VCaP (cell line): ENCODE data around the gene AKAP13.
"Not testable (repeated sequence)": the region's sequence is repeated elsewhere in the genome, so short reads cannot be mapped to it uniquely, and the experiment has no call there.

Experiments used
- H3K27ac ChIP-seq: fragments of 450-650 bp; 2 replicates; pipeline ENCODE4 v1.5.1; 2017
- CTCF ChIP-seq: fragments of 450-650 bp; conservative IDR thresholded peaks from 2 replicates; pipeline ENCODE4 v1.5.1; 2017; ENCODE audit warnings: mild to moderate bottlenecking, moderate library complexity

The AKAP13 gene

GRCh38 chr15:85350395-85350794 lies 30.0 kb upstream of the AKAP13 start:
- TF ChIP-seq CTCF: no peak

GRCh38 chr15:85351501-85351900 lies 28.9 kb upstream of the AKAP13 start:
- not testable (repeated sequence) for H3K27ac ChIP-seq

More at GRCh38 chr15:85350395-85350794, 30.0 kb upstream of the AKAP13 start:
- H3K27ac ChIP-seq: no peak overlapping the region

- no peak overlapping the region for H3K27ac ChIP-seq
- no peak for TF ChIP-seq CTCF
These were observed 28.4 kb upstream of the AKAP13 start for GRCh38 chr15:85351965-85352364.

GRCh38 chr15:85353516-85353915 lies 26.9 kb upstream of the AKAP13 start:
- H3K27ac ChIP-seq: no peak overlapping the region
- no peak for TF ChIP-seq CTCF

- no peak overlapping the region for H3K27ac ChIP-seq
- TF ChIP-seq CTCF: no peak
These were observed 25.9 kb upstream of the AKAP13 start for GRCh38 chr15:85354461-85354860.

- no peak overlapping the region for H3K27ac ChIP-seq
- TF ChIP-seq CTCF: no peak
These were observed 25.5 kb upstream of the AKAP13 start for GRCh38 chr15:85354948-85355347.

- no peak for TF ChIP-seq CTCF
- no peak overlapping the region for H3K27ac ChIP-seq
These were observed 24.1 kb upstream of the AKAP13 start for GRCh38 chr15:85356276-85356675.

GRCh38 chr15:85361323-85361722 lies 19.1 kb upstream of the AKAP13 start:
- H3K27ac ChIP-seq: no peak overlapping the region
- TF ChIP-seq CTCF: no peak
